Fibroblast of skin of right quadriceps (primary cell): Measurements from ENCODE around the gene UROC1.

ENCODE experiments used
- DNase-seq: peaks from one replicate; pipeline ENCODE4 v3.0.0-alpha.2; 2013

UROC1 gene

GRCh38 chr3:126438186-126438585 lies 79.4 kb downstream of the UROC1 start:
- DNase-seq = no peak

- no peak for DNase-seq
Observed at GRCh38 chr3:126436826-126437717, 80.5 kb downstream of the UROC1 start.

DNA sequence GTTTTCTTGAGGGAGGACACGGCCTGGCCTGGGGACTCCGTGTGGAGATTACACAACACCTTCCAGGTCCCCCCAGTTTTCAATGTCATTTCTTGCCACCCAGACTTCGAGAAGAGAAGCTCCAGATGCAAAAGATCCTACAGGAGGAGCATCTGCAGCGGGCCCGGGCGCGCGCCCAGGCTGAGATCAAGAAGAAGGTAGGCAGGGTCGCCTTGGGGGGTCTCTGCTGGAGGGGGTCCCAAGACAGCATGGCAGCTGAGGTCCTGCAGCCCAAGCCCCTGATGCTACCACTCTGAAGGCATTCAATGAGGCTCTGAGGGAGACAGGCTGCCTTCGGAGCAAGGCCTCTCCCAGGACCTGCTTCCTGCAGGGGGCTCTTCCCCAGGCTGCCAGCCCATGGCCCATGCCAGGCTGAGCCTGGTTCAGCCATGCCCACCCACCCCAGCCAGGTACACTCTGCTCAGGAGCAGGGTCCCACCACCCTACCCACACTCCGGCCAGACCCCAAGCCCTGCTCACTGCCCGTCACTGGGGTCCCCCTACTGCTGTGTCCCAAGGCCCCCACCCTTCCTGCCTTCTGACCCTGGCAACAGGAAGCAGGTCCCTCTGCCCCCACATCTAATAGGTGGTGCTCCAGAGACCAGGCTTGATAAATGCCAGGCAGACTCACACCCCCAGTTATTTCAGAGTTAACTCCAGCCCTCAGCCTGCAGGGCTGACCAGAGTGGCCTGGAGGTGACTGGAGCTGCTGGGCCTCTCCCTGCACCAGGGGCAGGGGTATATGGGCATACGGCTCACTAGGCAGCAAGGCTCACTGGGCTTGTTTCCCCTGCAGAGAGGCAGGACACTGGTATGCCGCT lies 81.9 kb downstream of the UROC1 start:
- DNase-seq = no peak

- DNase-seq = no peak
Observed at GRCh38 chr3:126434931-126435411, 82.6 kb downstream of the UROC1 start.

- DNase-seq = no peak
Observed at GRCh38 chr3:126434264-126434590, 83.3 kb downstream of the UROC1 start.

DNA sequence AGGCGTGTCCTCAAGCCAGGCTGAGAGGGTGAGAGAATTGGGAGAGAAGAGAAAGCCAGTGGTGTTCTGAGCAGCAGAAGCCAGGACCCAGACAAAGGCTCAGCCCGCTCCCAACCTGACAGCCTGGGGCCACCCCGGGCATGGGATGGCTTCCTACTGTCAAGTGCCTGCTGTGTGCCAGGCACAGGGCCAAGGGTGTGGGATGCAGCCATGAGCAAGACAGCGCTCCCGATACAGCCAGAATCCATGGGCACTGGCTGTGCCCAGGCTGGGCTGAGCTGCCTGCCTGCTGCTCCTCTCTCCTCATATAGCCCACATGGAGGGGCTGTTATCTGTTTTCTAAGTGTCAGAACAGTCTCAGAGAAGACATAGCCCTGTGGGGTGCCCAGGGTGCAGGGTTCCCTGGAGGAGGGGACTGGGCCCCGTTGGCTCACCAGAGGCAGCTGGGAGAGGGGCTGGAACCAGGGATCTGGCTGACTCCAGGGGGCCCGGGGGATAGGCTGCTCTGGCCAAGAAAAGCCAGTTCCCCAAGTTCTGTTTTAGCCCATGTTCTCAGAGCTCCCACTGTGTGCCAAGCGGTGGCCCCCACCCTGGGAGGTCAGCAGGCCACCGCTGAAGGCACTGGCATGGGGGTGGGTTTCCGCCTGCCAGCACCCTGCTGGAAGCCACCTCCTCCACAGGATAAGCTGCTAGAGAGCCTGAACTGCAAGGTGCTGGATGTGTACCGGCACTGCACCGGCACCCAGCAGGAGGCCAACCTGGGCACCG lies 83.9 kb downstream of the UROC1 start:
- no peak for DNase-seq

- DNase-seq = no peak
Observed at GRCh38 chr3:126433105-126433430, 84.5 kb downstream of the UROC1 start.

DNA sequence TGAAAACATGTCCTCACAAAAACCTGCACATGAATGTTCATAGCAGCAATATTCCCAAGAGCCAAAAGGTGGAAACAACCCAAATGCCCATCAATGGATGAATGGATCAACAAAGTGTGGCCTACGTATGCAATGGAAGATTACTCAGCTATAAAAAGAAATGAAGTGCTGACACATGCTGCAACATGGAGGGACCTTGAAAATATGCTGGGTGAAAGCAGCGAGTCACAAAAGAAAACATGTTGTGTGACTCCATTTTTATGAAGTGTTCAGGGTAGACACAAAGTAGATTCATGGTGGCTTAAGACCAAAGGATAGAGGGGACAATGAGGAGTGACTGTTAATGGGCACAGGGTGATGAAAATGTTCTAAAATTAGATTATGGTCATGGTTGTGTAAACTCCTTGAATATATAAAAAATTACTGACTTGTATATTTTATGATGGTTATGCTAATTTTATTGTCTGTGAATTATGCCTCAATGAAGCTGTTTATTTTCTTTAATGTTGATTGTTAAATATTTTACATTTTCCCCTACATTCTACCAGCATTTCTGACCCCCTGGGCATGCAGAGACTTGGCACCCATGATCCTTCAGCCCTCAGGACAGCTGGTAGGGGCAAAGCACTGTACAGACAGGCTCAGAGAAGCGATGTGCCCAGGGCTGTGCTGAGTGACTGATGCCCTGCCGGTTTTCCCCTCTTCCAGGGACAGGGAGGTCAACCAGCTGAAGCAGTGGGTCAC lies 85.0 kb downstream of the UROC1 start:
- DNase-seq = peak; percentile 42
